ENCODE data around the gene ADAM22.

The ADAM22 gene

GRCh38 chr7:88169717-88170320 lies 235.8 kb downstream of the ADAM22 start:
- TF ChIP-seq CTCF (conservative IDR thresholded peaks at IDR 0.05; ENCODE audit: low read length) = peak; percentile 70
- H3K4me3 ChIP-seq (ENCODE audit: low read length) = no peak overlapping the region
- DNase-seq (ENCODE audit: low read depth) = peak; percentile 9

- DNase-seq (ENCODE audit: low read depth) = no peak
- TF ChIP-seq CTCF (conservative IDR thresholded peaks at IDR 0.05; ENCODE audit: low read length) = no peak
- no peak overlapping the region for H3K4me3 ChIP-seq (ENCODE audit: low read length)
These were observed 238.8 kb downstream of the ADAM22 start for GRCh38 chr7:88172842-88173241.

- DNase-seq (ENCODE audit: low read depth) = no peak
- no peak overlapping the region for H3K4me3 ChIP-seq (ENCODE audit: low read length)
- no peak for TF ChIP-seq CTCF (conservative IDR thresholded peaks at IDR 0.05; ENCODE audit: low read length)
These were observed 242.1 kb downstream of the ADAM22 start for GRCh38 chr7:88176190-88176589.

DNA sequence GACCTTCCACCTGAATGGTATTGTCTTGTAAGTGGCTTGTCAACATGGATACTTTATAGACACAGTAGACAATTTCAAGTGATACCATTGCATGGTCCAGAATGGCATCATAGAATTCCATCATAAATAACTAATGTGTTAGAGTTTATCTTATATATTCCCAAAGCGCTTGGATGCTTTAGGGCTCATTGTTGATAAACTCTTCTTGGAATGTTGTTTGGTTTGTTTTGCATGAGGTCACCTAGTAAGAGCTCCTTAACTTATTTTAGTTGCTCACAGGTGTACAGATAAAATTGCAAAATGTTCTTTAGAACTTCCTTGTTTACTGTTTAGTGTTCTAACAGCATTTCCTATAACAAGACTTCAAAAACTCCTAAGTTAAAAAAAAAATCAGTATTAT lies 249.0 kb downstream of the ADAM22 start:
- H3K4me3 ChIP-seq (ENCODE audit: low read length) = no peak overlapping the region
- no peak for DNase-seq (ENCODE audit: low read depth)
- no peak for TF ChIP-seq CTCF (conservative IDR thresholded peaks at IDR 0.05; ENCODE audit: low read length)

GRCh38 chr7:88184848-88185304 lies 250.8 kb downstream of the ADAM22 start:
- DNase-seq (ENCODE audit: low read depth) = peak; percentile 9
- H3K4me3 ChIP-seq (ENCODE audit: low read length) = no peak overlapping the region
- no peak for TF ChIP-seq CTCF (conservative IDR thresholded peaks at IDR 0.05; ENCODE audit: low read length)

- TF ChIP-seq CTCF (conservative IDR thresholded peaks at IDR 0.05; ENCODE audit: low read length) = no peak
- no peak overlapping the region for H3K4me3 ChIP-seq (ENCODE audit: low read length)
- DNase-seq (ENCODE audit: low read depth) = no peak
These were observed 251.6 kb downstream of the ADAM22 start for GRCh38 chr7:88185650-88186049.

- DNase-seq (ENCODE audit: low read depth) = no peak
- H3K4me3 ChIP-seq (ENCODE audit: low read length) = no peak overlapping the region
- no peak for TF ChIP-seq CTCF (conservative IDR thresholded peaks at IDR 0.05; ENCODE audit: low read length)
These were observed 257.9 kb downstream of the ADAM22 start for GRCh38 chr7:88191911-88192310.

Data from AG10803 (cell line).